GM21526 (cell line): Measurements from ENCODE around the gene AKAP1.

Experiments used
- ATAC-seq: cut with Tn5 transposase; IDR thresholded peaks from one replicate; pipeline ENCODE4 v1.9.1; 2021; ENCODE audit warnings: moderate library complexity; ENCODE audit not compliant: unreplicated experiment, low FRiP score

Gene AKAP1

GRCh38 chr17:57121308-57122042, 36.4 kb downstream of the AKAP1 start:
- no peak for ATAC-seq

GRCh38 chr17:57124053-57124452, 39.0 kb downstream of the AKAP1 start:
- ATAC-seq, result no peak

- no peak for ATAC-seq
These were observed 40.4 kb downstream of the AKAP1 start for GRCh38 chr17:57125406-57125805.

DNA sequence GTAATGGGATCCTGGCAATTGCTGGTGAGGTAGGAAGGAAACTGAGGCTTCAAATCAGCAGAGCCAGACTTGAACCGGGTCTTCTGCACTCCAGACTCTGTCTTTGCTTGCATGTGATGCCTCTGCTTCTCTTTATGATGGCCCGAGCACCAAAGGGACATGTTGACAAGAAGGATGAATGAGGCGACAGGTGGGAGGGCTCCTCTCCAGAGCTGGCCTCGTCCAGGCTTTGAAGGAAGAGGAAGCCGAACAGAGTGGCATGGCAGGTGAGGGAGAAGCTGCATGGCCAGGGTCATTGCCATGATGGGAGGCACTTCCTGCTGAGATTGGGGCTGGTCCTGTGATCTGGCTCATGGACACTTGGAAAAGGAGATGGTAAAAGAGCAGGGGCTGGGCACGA, 40.8 kb downstream of the AKAP1 start:
- ATAC-seq, result no peak

DNA sequence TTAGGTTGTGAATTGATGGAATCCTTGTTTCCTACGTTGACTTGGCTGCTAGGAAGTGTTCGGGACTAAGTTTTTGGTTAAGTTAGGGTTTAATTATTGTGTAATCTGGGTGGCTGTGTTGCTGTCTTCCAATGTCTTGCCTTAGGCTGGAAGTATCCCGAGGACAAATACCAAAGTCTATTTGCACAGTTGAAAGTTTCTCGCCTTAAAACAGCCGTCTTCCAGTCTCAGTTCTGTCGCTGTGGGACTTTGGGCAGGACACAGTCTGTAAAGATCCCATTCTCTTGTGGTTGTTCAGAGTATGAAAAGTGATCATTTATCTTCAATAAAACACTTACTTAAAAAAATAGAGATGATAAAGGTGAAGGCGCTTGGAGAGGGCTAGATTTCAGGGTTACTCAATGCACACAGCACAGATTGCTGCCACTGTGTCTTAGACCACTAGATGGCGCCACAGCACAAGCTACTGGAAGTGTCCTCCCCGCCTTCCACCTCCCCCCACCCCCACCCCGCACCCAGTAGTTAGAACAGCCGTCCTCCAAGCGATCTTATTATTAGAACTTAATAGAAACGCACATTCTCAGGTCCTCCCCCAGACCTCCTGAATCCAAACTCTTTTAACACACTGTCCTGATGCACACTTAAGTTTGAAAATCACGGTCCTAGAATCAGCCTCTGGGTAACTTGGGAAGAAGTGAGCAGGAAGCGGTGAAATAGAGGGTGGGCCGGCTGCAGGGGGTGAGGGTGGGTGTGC, 45.8 kb downstream of the AKAP1 start:
- no peak for ATAC-seq

- no peak for ATAC-seq
These were observed 47.6 kb downstream of the AKAP1 start for GRCh38 chr17:57132663-57133062.

- ATAC-seq, result no peak
These were observed 48.4 kb downstream of the AKAP1 start for GRCh38 chr17:57133486-57133885.

- no peak for ATAC-seq
These were observed 50.2 kb downstream of the AKAP1 start for GRCh38 chr17:57135026-57135788.

GRCh38 chr17:57135789-57136291, 50.8 kb downstream of the AKAP1 start:
- ATAC-seq, result no peak

- ATAC-seq, result no peak
These were observed 51.3 kb downstream of the AKAP1 start for GRCh38 chr17:57136355-57136754.

- no peak for ATAC-seq
These were observed 53.2 kb downstream of the AKAP1 start for GRCh38 chr17:57138030-57138911.

GRCh38 chr17:57138956-57139576, 54.0 kb downstream of the AKAP1 start:
- ATAC-seq, result no peak

DNA sequence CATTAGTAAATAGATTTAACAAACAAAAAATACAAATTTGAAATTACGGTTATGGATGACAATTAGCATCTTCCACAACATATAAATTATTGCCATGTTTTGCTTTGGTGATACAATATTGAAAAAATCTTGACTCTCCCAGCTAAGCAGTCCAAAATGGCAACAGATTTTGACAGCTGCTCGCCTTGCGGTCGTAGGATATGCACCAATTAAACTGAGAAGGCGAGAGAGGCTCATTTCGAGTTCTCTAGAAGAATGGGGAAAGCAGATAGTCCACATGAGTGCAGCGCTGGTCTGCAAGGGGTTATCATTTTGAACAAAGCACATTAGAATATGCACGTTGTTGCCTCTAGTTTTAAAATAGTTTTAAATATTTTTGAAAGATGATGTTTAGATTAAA, 55.3 kb downstream of the AKAP1 start:
- ATAC-seq, result no peak

- ATAC-seq, result no peak
These were observed 57.9 kb downstream of the AKAP1 start for GRCh38 chr17:57142925-57143324.

GRCh38 chr17:57143361-57143760, 58.3 kb downstream of the AKAP1 start:
- no peak for ATAC-seq

DNA sequence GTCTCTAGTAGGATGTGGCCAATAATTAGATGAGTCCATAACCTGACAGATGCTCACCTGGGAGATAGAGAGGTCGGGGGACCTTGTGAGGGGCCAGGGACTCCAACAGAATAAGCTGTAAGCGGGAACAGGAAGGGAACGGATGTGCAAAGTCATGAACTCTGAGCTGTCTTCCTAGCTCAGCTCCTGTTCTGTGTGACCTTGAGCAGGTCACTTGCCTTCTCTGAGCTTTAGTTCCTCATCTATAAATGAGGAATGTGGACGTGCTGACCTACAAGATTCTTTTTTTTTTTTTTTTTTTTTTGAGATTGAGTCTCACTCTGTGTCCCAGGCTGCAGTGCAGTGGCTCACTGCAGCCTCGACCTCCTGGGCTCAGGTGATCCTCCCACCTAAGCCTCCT, 58.9 kb downstream of the AKAP1 start:
- no peak for ATAC-seq

DNA sequence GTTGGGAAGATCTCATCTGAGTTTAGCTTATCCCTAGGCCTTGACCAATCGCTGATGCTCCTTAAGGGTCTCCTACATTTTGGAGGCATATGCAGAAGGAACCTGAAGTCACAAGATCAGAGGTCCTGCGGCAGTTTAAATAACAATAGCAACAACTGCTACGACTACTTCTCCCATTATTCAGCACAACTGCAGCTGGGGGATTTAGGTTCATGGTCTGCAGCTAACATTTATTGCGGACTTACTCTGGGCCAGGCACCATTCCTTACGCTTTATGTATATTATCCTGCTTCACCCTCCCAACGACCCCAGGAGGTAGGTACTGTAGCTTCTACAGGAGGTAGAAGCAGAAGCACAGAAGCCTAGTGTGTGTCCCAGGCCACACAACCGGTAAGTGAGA, 59.5 kb downstream of the AKAP1 start:
- ATAC-seq, result no peak

GRCh38 chr17:57145347-57145746, 60.3 kb downstream of the AKAP1 start:
- ATAC-seq, result no peak

DNA sequence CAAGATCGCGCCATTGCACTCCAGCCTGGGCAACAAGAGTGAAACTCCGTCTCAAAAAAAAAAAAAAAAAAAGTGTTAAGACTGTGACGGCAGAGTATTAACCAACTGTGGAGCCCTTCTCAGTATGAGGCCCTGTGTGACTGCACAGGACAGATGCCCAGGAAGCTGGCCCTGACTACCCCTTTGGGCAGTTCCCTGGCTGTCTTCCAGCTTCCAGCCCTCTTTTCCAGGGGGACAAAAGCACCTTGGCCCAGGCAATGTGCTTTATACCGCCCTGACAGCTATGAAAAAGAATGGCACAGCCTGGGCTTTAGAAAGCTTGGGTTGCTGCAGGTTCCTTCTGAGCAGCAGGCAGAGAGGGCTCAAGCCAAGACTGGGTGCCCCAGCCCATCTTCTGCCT, 61.2 kb downstream of the AKAP1 start:
- ATAC-seq, result no peak

GRCh38 chr17:57151798-57152197, 66.8 kb downstream of the AKAP1 start:
- ATAC-seq, result no peak
